K562 (cell line): ENCODE data around the gene ATP9B. TPM values are rescaled to one million over a fixed set of nuclear protein-coding genes. Genes with fewer than 3 reads are reported as not detected.

Experiments
- CHD7 ChIP-seq: fragments of 200-600 bp; sonication (generic); IDR thresholded peaks from one replicate; pipeline ENCODE4 v1.6.1; 2012; ENCODE audit warnings: mild to moderate bottlenecking, low read depth, low read length, inconsistent platforms
- EWSR1 ChIP-seq: fragments of 450-650 bp; IDR thresholded peaks from 2 replicates; pipeline ENCODE4 v1.6.1; 2018; ENCODE audit warnings: borderline replicate concordance, mild to moderate bottlenecking, low read depth, moderate library complexity; ENCODE audit not compliant: partially characterized antibody
- GABPB1 ChIP-seq: sonication (generic); formaldehyde crosslinking; IDR thresholded peaks from 2 replicates; pipeline ENCODE4 v1.8.0; 2022; ENCODE audit warnings: mild to moderate bottlenecking, missing genetic modification reagents
- MYBL2 ChIP-seq, 2 experiments: fragments of 450-650 bp in 1 of 2; sonication (generic) in 1 of 2; formaldehyde crosslinking in 1 of 2; IDR thresholded peaks; 2 replicates each; pipeline versions ENCODE4 v1.6.1 to v1.8.1; 2017 to 2022; ENCODE audit warnings: borderline replicate concordance in 1 of 2, inconsistent platforms in 1 of 2, low read depth in 1 of 2, mild to moderate bottlenecking in 1 of 2, missing genetic modification reagents in 1 of 2, moderate library complexity in 1 of 2
- TCF15 ChIP-seq: fragments of 250-450 bp; sonication (Bioruptor Pico); IDR thresholded peaks from 2 replicates; pipeline ENCODE4 v1.8.0; 2022; ENCODE audit warnings: moderate library complexity, mild to moderate bottlenecking, inconsistent platforms
- ZNF282 ChIP-seq: sonication (generic); formaldehyde crosslinking; IDR thresholded peaks from 2 replicates; pipeline ENCODE4 v1.8.1; 2023; ENCODE audit warnings: missing genetic modification reagents
- ZNF311 ChIP-seq: fragments of 250-450 bp; sonication (Bioruptor Pico); IDR thresholded peaks from 2 replicates; pipeline ENCODE4 v1.4.0; 2020; ENCODE audit warnings: mild to moderate bottlenecking, moderate library complexity
- ZNF609 ChIP-seq: sonication (generic); formaldehyde crosslinking; IDR thresholded peaks from 2 replicates; pipeline ENCODE4 v1.8.1; 2023; ENCODE audit warnings: missing genetic modification reagents, mild to moderate bottlenecking, borderline replicate concordance
- ZSCAN32 ChIP-seq: fragments of 450-650 bp; formaldehyde crosslinking; IDR thresholded peaks from 2 replicates; pipeline ENCODE4 v1.4.0; 2020; ENCODE audit warnings: mild to moderate bottlenecking, moderate library complexity
- polyA plus RNA-seq, 8 experiments: library from polyadenylated mRNA; depleted of rRNA in 4 of 8; stranded (reverse) in 5 of 8; unstranded in 3 of 8; fragments of >200 nt; fragmentation: Nextera tagmentation in 2 of 8; fragmentation: Illumina TruSeq in 1 of 8; extraction: Ambion mirVana in 2 of 8; extraction: Trizol in 1 of 8; gene quantifications; 2 replicates each; pipeline versions ENCODE4 v1.2.1 to v1.2.3, GENCODE V29; 2011 to 2014; ENCODE audit warnings: inconsistent platforms in 1 of 8, missing spikeins in 1 of 8
- total RNA-seq, 7 experiments: library from RNA; depleted of rRNA in 6 of 7; stranded (reverse); fragments of >200 nt in 6 of 7; fragmentation: Illumina TruSeq in 2 of 7; extraction: Trizol in 2 of 7; gene quantifications; 2 replicates each; pipeline versions ENCODE4 v1.2.1 to v1.2.3, GENCODE V29; 2011 to 2021; ENCODE audit warnings: low replicate concordance in 1 of 7

Gene ATP9B
- total and polyA plus RNA-seq, 9 of the 15 experiments (the other 6 are each of a cell fraction or from before 2014, with no cell fraction given) = 0.66 to 13.2 (median 7.9) TPM

DNA sequence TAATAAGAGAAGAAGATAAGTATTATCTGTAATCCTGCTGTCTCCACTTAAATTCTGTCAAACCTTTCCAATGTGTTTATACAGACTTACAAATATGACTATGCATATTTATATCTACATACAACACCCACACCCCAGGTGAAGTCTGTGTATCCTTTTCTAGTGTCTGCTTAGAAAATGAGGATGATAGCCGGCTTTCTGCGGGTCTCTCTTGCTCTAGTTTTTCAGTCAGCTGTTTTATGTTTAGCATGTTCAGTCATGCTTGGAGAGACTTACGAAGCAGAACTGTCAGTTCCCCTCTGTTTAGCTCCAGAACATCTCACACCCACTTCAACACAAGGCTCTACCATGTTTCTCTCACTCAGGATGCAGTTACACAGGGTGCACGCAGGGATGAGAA is 189.3 kb downstream of the ATP9B start (continued):
- TF ChIP-seq EWSR1 (no peak), GABPB1 (no peak), ZNF282 (CRISPR knock-in tag) (no peak), MYBL2 (IDR thresholded peaks at IDR 0.05; ENCODE audit: low read depth) (no peak), MYBL2 (CRISPR knock-in tag; IDR thresholded peaks at IDR 0.05; ENCODE audit: borderline replicate concordance) (no peak), ZSCAN32 (CRISPR knock-in tag) (no peak), CHD7 (no peak), TCF15 (CRISPR knock-in tag) (no peak), ZNF609 (CRISPR knock-in tag) (no peak), ZNF311 (CRISPR knock-in tag) (no peak)
